Fibroblast of lung (primary cell): ENCODE data around the gene LRRC59. TPM values are rescaled to one million over a fixed set of nuclear protein-coding genes. Genes with fewer than 3 reads are reported as not detected.

ENCODE experiments used
- DNase-seq, 2 donors: peaks; one replicate each; pipeline versions ENCODE4 v3.0.0 to v3.0.0-alpha.2; 2010; ENCODE audit warnings: low read depth in 2 of 2
- H2AFZ ChIP-seq: 2 replicates; pipeline ENCODE4 v1.5.1; 2012; ENCODE audit warnings: low read length, control low read depth, inconsistent platforms
- H3K27ac ChIP-seq: 2 replicates; pipeline ENCODE4 v1.5.1; 2011; ENCODE audit warnings: low read length, control low read depth; ENCODE audit not compliant: insufficient read depth
- H3K27me3 ChIP-seq: 2 replicates; pipeline ENCODE4 v1.5.1; 2011; ENCODE audit warnings: mild to moderate bottlenecking, low read length; ENCODE audit not compliant: control insufficient read depth, insufficient read depth
- H3K36me3 ChIP-seq: 2 replicates; pipeline ENCODE4 v1.5.1; 2011; ENCODE audit warnings: low read length; ENCODE audit not compliant: control insufficient read depth, insufficient read depth
- H3K4me1 ChIP-seq: 2 replicates; pipeline ENCODE4 v1.5.1; 2011; ENCODE audit warnings: low read length; ENCODE audit not compliant: control insufficient read depth, insufficient read depth; ENCODE audit errors: extremely low read depth
- H3K4me2 ChIP-seq: 2 replicates; pipeline ENCODE4 v1.5.1; 2011; ENCODE audit warnings: low read length, control low read depth; ENCODE audit not compliant: insufficient read depth; ENCODE audit errors: extremely low read depth
- H3K4me3 ChIP-seq, 4 experiments: fragments of 200-600 bp in 1 of 4; sonication (generic) in 1 of 4; replicated peaks in 1 of 4; 2 replicates each; pipeline ENCODE4 v1.5.1; 2011 to 2016; ENCODE audit warnings: low read length in 4 of 4, low read depth in 3 of 4, mild to moderate bottlenecking in 3 of 4, control low read depth in 2 of 4, inconsistent platforms in 1 of 4, mixed read lengths in 1 of 4; ENCODE audit not compliant: insufficient read depth in 1 of 4; ENCODE audit errors: control extremely low read depth in 1 of 4
- H3K79me2 ChIP-seq: 2 replicates; pipeline ENCODE4 v1.5.1; 2012; ENCODE audit warnings: mild to moderate bottlenecking, low read length, inconsistent platforms; ENCODE audit not compliant: control insufficient read depth, insufficient read depth
- H3K9ac ChIP-seq: 2 replicates; pipeline ENCODE4 v1.5.1; 2011; ENCODE audit warnings: mild to moderate bottlenecking, low read length, control low read depth; ENCODE audit not compliant: insufficient read depth
- H3K9me3 ChIP-seq: 2 replicates; pipeline ENCODE4 v1.5.1; 2012; ENCODE audit warnings: low read depth, low read length; ENCODE audit not compliant: control insufficient read depth, insufficient read depth
- H4K20me1 ChIP-seq: 2 replicates; pipeline ENCODE4 v1.5.1; 2011; ENCODE audit warnings: low read length; ENCODE audit not compliant: control insufficient read depth, insufficient read depth; ENCODE audit errors: extremely low read depth
- EZH2 ChIP-seq: IDR thresholded peaks from 2 replicates; pipeline ENCODE4 v1.5.1; 2012; ENCODE audit warnings: low read length, control low read depth, mild to moderate bottlenecking; ENCODE audit errors: missing control alignments
- polyA plus RNA-seq, 2 donors: library from polyadenylated mRNA; depleted of rRNA in 1 of 2; stranded (reverse) in 1 of 2; unstranded in 1 of 2; fragments of >200 nt; gene quantifications; 2 replicates each; pipeline ENCODE4 v1.2.1, GENCODE V29; 2011 to 2012; ENCODE audit warnings: missing spikeins in 1 of 2
- total RNA-seq: library from RNA; depleted of rRNA; stranded (reverse); fragments of >200 nt; gene quantifications from 2 replicates; pipeline ENCODE4 v1.2.1, GENCODE V29; 2014
- TF ChIP-seq, protein P1 (sequence below), 2 donors: IDR thresholded peaks in 1 of 2; conservative IDR thresholded peaks in 1 of 2; 1 replicate in 1 of 2; 2 replicates in 1 of 2; pipeline ENCODE4 v1.5.1; 2011 to 2012; ENCODE audit warnings: low read length in 2 of 2, control low read depth in 1 of 2, inconsistent platforms in 1 of 2, low read depth in 1 of 2, mild to moderate bottlenecking in 1 of 2

Gene LRRC59
- total and polyA plus RNA-seq, 2 donors (not counting 1 experiment from before 2014, with no cell fraction given), result 88.7 to 142 TPM

DNA sequence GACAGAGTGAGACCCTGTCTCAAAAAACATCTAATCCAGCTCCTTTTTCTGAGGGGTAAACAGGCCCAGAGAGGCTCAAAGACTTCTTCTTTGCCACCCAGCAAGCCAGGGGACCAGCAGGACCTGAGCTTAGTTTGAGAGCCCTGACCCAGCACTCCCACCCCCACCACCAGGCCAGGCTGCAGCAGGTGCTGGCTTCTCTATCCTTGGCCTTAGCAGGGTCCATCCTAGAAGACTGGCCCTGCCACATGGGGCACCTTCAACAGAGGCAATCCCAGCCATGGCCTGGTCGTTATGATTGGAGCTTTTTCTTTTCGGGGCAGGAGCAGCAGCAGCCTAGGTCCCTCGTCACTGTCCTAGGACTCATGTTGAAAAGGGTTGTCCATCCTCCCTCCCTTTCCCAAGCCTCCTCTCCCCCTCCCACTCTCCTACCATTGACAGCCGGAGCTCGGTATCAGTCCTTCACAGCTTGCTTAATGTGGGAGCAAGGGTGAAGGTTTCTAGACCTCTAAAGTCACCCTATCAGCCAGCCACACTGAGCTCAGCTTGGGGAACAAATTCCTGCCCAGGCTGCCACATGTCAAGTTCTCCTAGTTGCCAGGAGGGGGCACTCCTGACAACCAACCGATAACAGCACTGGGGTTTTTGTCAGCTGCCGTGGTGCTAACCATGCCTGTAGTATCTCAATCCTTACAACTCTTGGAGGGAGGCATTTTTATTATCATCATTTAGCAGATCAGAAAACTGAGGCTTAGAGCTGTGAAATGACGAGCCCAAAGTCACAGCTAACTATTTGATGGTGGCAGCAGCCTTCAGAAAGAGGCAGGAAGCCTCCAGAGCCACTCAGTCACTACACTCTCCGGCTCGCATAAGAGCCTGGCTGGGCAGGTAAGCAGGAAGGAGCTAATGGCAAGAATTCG lies 35.5 kb downstream of the LRRC59 start:
- Histone ChIP-seq H3K9me3 (no peaks in the 10 kb centered on the region), H3K27ac (no peak overlapping the region), H3K9ac (no peak overlapping the region), H3K79me2 (no peaks in the 10 kb centered on the region), H2AFZ (no peak overlapping the region), H4K20me1 (peaks cover 2% of the 10 kb centered on the region), H3K4me3 (no peak overlapping the region), H3K36me3 (peaks cover 7% of the 10 kb centered on the region), H3K4me2 (no peak overlapping the region), H3K27me3 (no peaks in the 10 kb centered on the region), H3K4me1 (no peaks in the 10 kb centered on the region)
- DNase-seq, result peak; percentile 62 to 76
- TF ChIP-seq, protein P1, sequence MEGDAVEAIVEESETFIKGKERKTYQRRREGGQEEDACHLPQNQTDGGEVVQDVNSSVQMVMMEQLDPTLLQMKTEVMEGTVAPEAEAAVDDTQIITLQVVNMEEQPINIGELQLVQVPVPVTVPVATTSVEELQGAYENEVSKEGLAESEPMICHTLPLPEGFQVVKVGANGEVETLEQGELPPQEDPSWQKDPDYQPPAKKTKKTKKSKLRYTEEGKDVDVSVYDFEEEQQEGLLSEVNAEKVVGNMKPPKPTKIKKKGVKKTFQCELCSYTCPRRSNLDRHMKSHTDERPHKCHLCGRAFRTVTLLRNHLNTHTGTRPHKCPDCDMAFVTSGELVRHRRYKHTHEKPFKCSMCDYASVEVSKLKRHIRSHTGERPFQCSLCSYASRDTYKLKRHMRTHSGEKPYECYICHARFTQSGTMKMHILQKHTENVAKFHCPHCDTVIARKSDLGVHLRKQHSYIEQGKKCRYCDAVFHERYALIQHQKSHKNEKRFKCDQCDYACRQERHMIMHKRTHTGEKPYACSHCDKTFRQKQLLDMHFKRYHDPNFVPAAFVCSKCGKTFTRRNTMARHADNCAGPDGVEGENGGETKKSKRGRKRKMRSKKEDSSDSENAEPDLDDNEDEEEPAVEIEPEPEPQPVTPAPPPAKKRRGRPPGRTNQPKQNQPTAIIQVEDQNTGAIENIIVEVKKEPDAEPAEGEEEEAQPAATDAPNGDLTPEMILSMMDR (conservative IDR thresholded peaks at IDR 0.05 in 1 of 2, IDR thresholded peaks at IDR 0.05 in 1 of 2; ENCODE audit: low read depth in 1 of 2, low read length in 2 of 2), result peak; percentile 72 to 84
- TF ChIP-seq EZH2, result no peak

DNA sequence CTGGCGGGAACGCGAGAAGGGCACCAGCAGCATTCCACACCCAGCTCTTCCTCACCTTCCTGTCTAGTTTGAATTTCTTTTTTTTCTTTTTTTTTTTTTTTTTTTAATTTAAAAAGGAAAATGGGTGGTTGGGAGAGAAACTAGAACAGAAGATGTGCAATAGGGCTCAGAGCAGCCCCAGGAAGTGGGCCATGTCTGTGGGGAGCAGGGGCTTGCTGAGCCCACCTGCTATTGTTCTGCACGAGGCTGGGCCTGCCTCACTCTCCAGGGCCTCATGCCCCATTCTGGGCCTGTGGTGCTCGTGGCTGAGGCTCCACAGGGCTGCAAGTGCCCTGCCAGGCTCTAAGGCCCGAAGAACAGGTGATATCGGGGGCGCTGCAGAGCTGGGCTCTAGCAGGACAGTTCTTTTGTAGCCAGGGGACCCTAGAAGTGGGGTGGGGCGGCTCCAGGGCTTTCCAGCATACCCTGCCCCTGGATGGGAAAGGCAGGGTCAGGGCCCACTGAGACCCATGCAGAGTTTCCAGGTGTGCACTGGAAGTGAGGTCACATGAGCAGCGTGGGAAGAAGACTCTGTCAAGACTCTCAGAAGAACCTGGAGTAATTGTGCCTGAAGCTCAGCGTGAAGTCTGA lies 36.7 kb downstream of the LRRC59 start:
- Histone ChIP-seq H3K79me2 (no peaks in the 10 kb centered on the region), H3K4me2 (no peak overlapping the region), H3K4me3 (no peak overlapping the region), H4K20me1 (peaks cover 2% of the 10 kb centered on the region), H3K36me3 (peaks cover 13% of the 10 kb centered on the region), H3K9ac (no peak overlapping the region), H3K27ac (no peak overlapping the region), H3K27me3 (no peaks in the 10 kb centered on the region), H3K4me1 (no peaks in the 10 kb centered on the region), H3K9me3 (no peaks in the 10 kb centered on the region), H2AFZ (no peak overlapping the region)
- DNase-seq, result no peak
- TF ChIP-seq EZH2, result no peak
- TF ChIP-seq, protein P1 (conservative IDR thresholded peaks at IDR 0.05 in 1 of 2, IDR thresholded peaks at IDR 0.05 in 1 of 2; ENCODE audit: low read depth in 1 of 2, low read length in 2 of 2), result no peak

DNA sequence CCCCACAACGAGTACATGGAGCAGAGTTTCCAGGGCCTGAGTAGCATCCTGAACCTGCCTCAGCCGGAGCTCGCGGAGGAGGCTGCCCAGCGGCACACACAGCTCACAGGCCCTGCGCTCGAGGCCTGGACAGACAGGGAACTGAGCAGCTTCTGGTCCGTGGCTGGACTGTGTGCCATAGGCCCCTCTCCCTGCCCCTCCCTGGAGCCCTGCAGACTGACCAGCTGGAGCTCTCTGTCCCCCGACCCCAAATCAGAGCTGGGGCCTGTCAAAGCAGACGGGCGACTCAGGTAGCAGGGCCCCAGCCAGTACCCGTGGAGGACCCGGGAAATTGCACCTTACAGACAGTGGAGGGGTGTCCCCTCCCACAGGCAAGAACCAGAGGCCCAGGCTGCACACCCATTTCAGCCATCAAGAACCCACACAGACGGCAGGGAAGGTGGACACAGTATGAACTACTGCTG lies 37.3 kb downstream of the LRRC59 start:
- Histone ChIP-seq H3K79me2 (no peaks in the 10 kb centered on the region), H3K4me3 (no peak overlapping the region), H2AFZ (no peak overlapping the region), H3K27ac (no peak overlapping the region), H3K4me2 (no peak overlapping the region), H3K27me3 (no peaks in the 10 kb centered on the region), H3K9ac (no peak overlapping the region), H4K20me1 (peaks cover 2% of the 10 kb centered on the region), H3K4me1 (no peaks in the 10 kb centered on the region), H3K9me3 (no peaks in the 10 kb centered on the region), H3K36me3 (peaks cover 18% of the 10 kb centered on the region)
- no peak for DNase-seq
- no peak for TF ChIP-seq EZH2
- TF ChIP-seq, protein P1 (conservative IDR thresholded peaks at IDR 0.05 in 1 of 2, IDR thresholded peaks at IDR 0.05 in 1 of 2; ENCODE audit: low read depth in 1 of 2, low read length in 2 of 2), result no peak
